GM12892 (cell line): ENCODE measurements around the gene UBE2O.

Experiments
- DNase-seq: peaks from one replicate; pipeline ENCODE4 v3.0.0; 2011; ENCODE audit not compliant: insufficient read length
- FAIRE-seq: peaks from 2 replicates; lab custom pipeline; 2011; peaks lifted over from hg19 to GRCh38; lab: Jason Lieb, UNC
- POLR2A ChIP-seq: IDR thresholded peaks from 2 replicates; pipeline ENCODE4 v1.6.1; 2011; ENCODE audit warnings: low read depth, low read length, control low read depth
- POLR2AphosphoS5 ChIP-seq: IDR thresholded peaks from 2 replicates; pipeline ENCODE4 v1.6.1; 2011; ENCODE audit warnings: low read depth, low read length, control low read depth
- TAF1 ChIP-seq: IDR thresholded peaks from 2 replicates; pipeline ENCODE4 v1.6.1; 2011; ENCODE audit warnings: low read depth, mild to moderate bottlenecking, control low read depth, low read length, borderline replicate concordance

UBE2O gene

GRCh38 chr17:76441686-76442340 lies 11.1 kb downstream of the UBE2O start:
- no peak for DNase-seq
- FAIRE-seq: no peak
- no peak for TF ChIP-seq POLR2A
- TF ChIP-seq POLR2AphosphoS5: no peak
- no peak for TF ChIP-seq TAF1

- FAIRE-seq: no peak
- DNase-seq: no peak
- TF ChIP-seq POLR2AphosphoS5 (no peak), TAF1 (no peak), POLR2A (no peak)
Measured at GRCh38 chr17:76440751-76441362, 12.1 kb downstream of the UBE2O start.

GRCh38 chr17:76439314-76439928 lies 13.5 kb downstream of the UBE2O start:
- DNase-seq (no peak), FAIRE-seq (no peak)
- no peak for TF ChIP-seq POLR2AphosphoS5
- TF ChIP-seq POLR2A: no peak
- TF ChIP-seq TAF1: no peak

GRCh38 chr17:76438906-76439305 lies 14.0 kb downstream of the UBE2O start:
- DNase-seq (no peak), FAIRE-seq (no peak)
- TF ChIP-seq POLR2AphosphoS5 (no peak), TAF1 (no peak), POLR2A (no peak)

- TF ChIP-seq POLR2A (no peak), POLR2AphosphoS5 (no peak), TAF1 (no peak)
- DNase-seq (no peak), FAIRE-seq (no peak)
Measured at GRCh38 chr17:76437467-76438402, 15.2 kb downstream of the UBE2O start.

- DNase-seq (no peak), FAIRE-seq (no peak)
- no peak for TF ChIP-seq POLR2A
- no peak for TF ChIP-seq POLR2AphosphoS5
- no peak for TF ChIP-seq TAF1
Measured at GRCh38 chr17:76435751-76436150, 17.2 kb downstream of the UBE2O start.

GRCh38 chr17:76434870-76435269 lies 18.1 kb downstream of the UBE2O start:
- DNase-seq: no peak
- no peak for FAIRE-seq
- TF ChIP-seq POLR2A (no peak), POLR2AphosphoS5 (no peak), TAF1 (no peak)

- DNase-seq: no peak
- TF ChIP-seq POLR2AphosphoS5 (no peak), POLR2A (no peak), TAF1 (no peak)
- FAIRE-seq: no peak
Measured at GRCh38 chr17:76433693-76434092, 19.3 kb downstream of the UBE2O start.

- FAIRE-seq: peak; percentile 57
- no peak for DNase-seq
Measured at GRCh38 chr17:76432712-76433336, 20.1 kb downstream of the UBE2O start.

GRCh38 chr17:76432004-76432403 lies 20.9 kb downstream of the UBE2O start:
- FAIRE-seq (no peak), DNase-seq (no peak)
- TF ChIP-seq POLR2AphosphoS5 (no peak), TAF1 (no peak), POLR2A (no peak)

More at GRCh38 chr17:76432712-76433336, 20.1 kb downstream of the UBE2O start:
- TF ChIP-seq TAF1 (no peak), POLR2AphosphoS5 (no peak), POLR2A (no peak)

- no peak for FAIRE-seq
- no peak for DNase-seq
- no peak for TF ChIP-seq TAF1
- no peak for TF ChIP-seq POLR2AphosphoS5
- no peak for TF ChIP-seq POLR2A
Measured at GRCh38 chr17:76431509-76431908, 21.4 kb downstream of the UBE2O start.
